Hepatocyte (in vitro differentiated cells): ENCODE results near the gene ADCY4. TPM values are rescaled to one million over a fixed set of nuclear protein-coding genes. Genes with fewer than 3 reads are reported as not detected.

ENCODE experiments used
- DNase-seq: peaks from one replicate; pipeline ENCODE4 v3.0.0-alpha.2; 2016; ENCODE audit warnings: low spot score
- H2AFZ ChIP-seq: fragments of 200-600 bp; sonication (generic); 2 replicates; pipeline ENCODE4 v1.6.0; 2016; ENCODE audit warnings: antibody characterized with exemption, mild to moderate bottlenecking
- H3K27ac ChIP-seq: fragments of 200-600 bp; sonication (generic); 2 replicates; pipeline ENCODE4 v1.5.1; 2016; ENCODE audit warnings: mild to moderate bottlenecking
- H3K27me3 ChIP-seq: fragments of 200-600 bp; sonication (generic); 2 replicates; pipeline ENCODE4 v1.6.1; 2016
- H3K36me3 ChIP-seq: fragments of 200-600 bp; sonication (generic); replicated peaks from 2 replicates; pipeline ENCODE4 v1.5.1; 2016; ENCODE audit warnings: low read depth; ENCODE audit not compliant: insufficient read depth
- H3K4me1 ChIP-seq: fragments of 200-600 bp; sonication (generic); 2 replicates; pipeline ENCODE4 v1.5.1; 2016; ENCODE audit warnings: mild to moderate bottlenecking, moderate library complexity; ENCODE audit not compliant: insufficient read depth
- H3K4me2 ChIP-seq: fragments of 200-600 bp; sonication (generic); 2 replicates; pipeline ENCODE4 v1.6.0; 2016
- H3K4me3 ChIP-seq: fragments of 200-600 bp; sonication (generic); 2 replicates; pipeline ENCODE4 v1.5.1; 2016; ENCODE audit warnings: mild to moderate bottlenecking
- H3K79me2 ChIP-seq: fragments of 200-600 bp; sonication (generic); 2 replicates; pipeline ENCODE4 v1.6.0; 2017; ENCODE audit warnings: mild to moderate bottlenecking
- H3K9me2 ChIP-seq: fragments of 200-600 bp; sonication (generic); replicated peaks from 2 replicates; pipeline ENCODE4 v1.6.0; 2017; ENCODE audit warnings: mild to moderate bottlenecking; ENCODE audit not compliant: insufficient read depth
- H3K9me3 ChIP-seq: fragments of 200-600 bp; sonication (generic); 2 replicates; pipeline ENCODE4 v1.5.1; 2016; ENCODE audit warnings: low read depth, mild to moderate bottlenecking
- H4K20me1 ChIP-seq: fragments of 200-600 bp; sonication (generic); 2 replicates; pipeline ENCODE4 v1.6.0; 2016; ENCODE audit warnings: mild to moderate bottlenecking; ENCODE audit not compliant: insufficient read depth, poor library complexity, severe bottlenecking
- CTCF ChIP-seq: fragments of 200-600 bp; sonication (generic); IDR thresholded peaks from 2 replicates; pipeline ENCODE4 v1.5.1; 2016; ENCODE audit warnings: antibody characterized with exemption, mild to moderate bottlenecking; ENCODE audit not compliant: poor library complexity
- EZH2 ChIP-seq: fragments of 200-600 bp; sonication (generic); IDR thresholded peaks from 2 replicates; pipeline ENCODE4 v1.6.1; 2016; ENCODE audit warnings: antibody characterized with exemption, mild to moderate bottlenecking, borderline replicate concordance
- EZH2phosphoT487 ChIP-seq: fragments of 200-600 bp; sonication (generic); IDR thresholded peaks from one replicate; pipeline ENCODE4 v1.6.1; 2018; ENCODE audit warnings: antibody characterized with exemption, mild to moderate bottlenecking, low read depth, moderate library complexity; ENCODE audit not compliant: unreplicated experiment, severe bottlenecking
- WGBS: methylation state at CpG from one replicate; pipeline ENCODE4 v1.1.6; 2016; ENCODE audit warnings: low lambda C conversion rate; ENCODE audit errors: missing lambda C conversion rate; 5-methylcytosine and 5-hydroxymethylcytosine counted together
- polyA plus RNA-seq: library from polyadenylated mRNA; unstranded; fragments of >200 nt; fragmentation: Nextera tagmentation; extraction: Ambion mirVana; gene quantifications from 2 replicates; pipeline ENCODE4 v1.2.1, GENCODE V29; 2016
- total RNA-seq: library from RNA; depleted of rRNA; stranded (reverse); fragments of >200 nt; gene quantifications from 2 replicates; pipeline ENCODE4 v1.2.3, GENCODE V29; 2014

Gene ADCY4
- total and polyA plus RNA-seq, 2 experiments from 2014 or later: 0.63 to 1.3 TPM

DNA sequence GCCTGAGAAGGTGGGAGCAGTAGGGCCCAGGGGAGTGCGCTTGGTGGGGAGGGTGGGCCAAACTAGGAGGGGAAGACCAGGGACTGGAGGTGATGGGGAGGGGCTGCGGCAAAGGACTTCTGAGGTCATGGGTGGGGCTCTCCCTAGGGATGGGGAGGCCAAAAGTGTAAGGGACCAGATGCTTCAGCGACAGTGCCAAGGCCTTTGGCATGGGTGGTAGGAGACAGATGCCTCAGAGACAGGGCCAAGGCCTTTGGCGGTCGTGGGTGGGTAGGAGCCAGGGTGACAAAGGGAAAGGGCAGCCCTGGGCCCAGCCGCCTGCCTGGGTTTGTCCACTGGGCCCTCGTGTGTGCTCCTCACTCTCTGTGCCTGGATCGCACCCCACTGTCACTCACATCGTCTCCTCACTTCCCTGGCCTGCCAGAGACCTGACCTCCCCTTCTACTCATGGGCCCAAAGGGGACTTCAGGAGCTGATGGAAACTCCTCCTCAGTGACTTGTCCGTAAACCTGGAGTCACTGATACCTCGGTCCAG lies 50.3 kb downstream of the ADCY4 start:
- no peak overlapping the region for H3K27ac ChIP-seq

GRCh38 chr14:24283796-24284460 lies 50.9 kb downstream of the ADCY4 start:
- Histone ChIP-seq H3K36me3 (no peaks in the 10 kb centered on the region), H2AFZ (no peak overlapping the region), H3K27ac (no peak overlapping the region), H3K79me2 (no peaks in the 10 kb centered on the region), H3K4me2 (no peak overlapping the region), H3K27me3 (no peaks in the 10 kb centered on the region), H3K9me3 (no peaks in the 10 kb centered on the region), H3K4me1 (no peaks in the 10 kb centered on the region), H3K9me2 (no peaks in the 10 kb centered on the region), H3K4me3 (no peak overlapping the region), H4K20me1 (no peaks in the 10 kb centered on the region)
- WGBS: 86% methylated on average over 5 of the region's 5 CpGs
- no peak for DNase-seq
- no peak for TF ChIP-seq CTCF
- no peak for TF ChIP-seq EZH2
- no peak for TF ChIP-seq EZH2phosphoT487

More for the DNA sequence above, 50.3 kb downstream of the ADCY4 start:
- Histone ChIP-seq H3K27me3 (no peaks in the 10 kb centered on the region), H3K79me2 (no peaks in the 10 kb centered on the region), H3K4me1 (no peaks in the 10 kb centered on the region), H3K36me3 (no peaks in the 10 kb centered on the region), H2AFZ (no peak overlapping the region), H4K20me1 (no peaks in the 10 kb centered on the region), H3K4me3 (no peak overlapping the region), H3K9me2 (no peaks in the 10 kb centered on the region), H3K9me3 (no peaks in the 10 kb centered on the region), H3K4me2 (no peak overlapping the region)
- 93% methylated on average over 11 of the region's 11 CpGs for WGBS
- no peak for DNase-seq
- TF ChIP-seq CTCF (no peak), EZH2phosphoT487 (no peak), EZH2 (no peak)

DNA sequence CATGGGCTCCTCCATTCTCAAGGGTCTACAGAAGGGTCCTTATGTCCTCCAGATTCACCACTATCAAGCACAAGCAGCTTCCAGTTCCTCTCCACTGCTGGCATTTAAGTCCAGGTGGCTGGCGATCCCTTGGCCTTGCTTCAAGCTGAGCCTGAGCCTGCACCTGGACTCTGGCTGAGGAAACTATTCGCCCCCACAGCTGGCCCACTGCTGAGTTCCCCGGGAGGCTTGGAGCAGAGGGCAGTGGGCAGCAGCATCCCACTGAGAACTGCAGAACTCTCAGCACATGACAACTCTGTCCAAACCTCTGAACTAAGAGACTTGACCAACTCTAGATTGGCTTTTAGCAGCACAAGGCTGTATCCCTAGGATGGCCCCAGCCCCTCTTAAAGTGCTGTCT lies 52.1 kb downstream of the ADCY4 start:
- Histone ChIP-seq H3K27ac (no peak overlapping the region), H3K9me2 (no peaks in the 10 kb centered on the region), H3K9me3 (no peaks in the 10 kb centered on the region), H3K36me3 (no peaks in the 10 kb centered on the region), H2AFZ (no peak overlapping the region), H3K4me2 (no peak overlapping the region), H3K4me1 (no peaks in the 10 kb centered on the region), H3K27me3 (no peaks in the 10 kb centered on the region), H4K20me1 (no peaks in the 10 kb centered on the region), H3K79me2 (no peaks in the 10 kb centered on the region), H3K4me3 (no peak overlapping the region)
- TF ChIP-seq EZH2 (no peak), CTCF (no peak), EZH2phosphoT487 (no peak)
- 86% methylated on average over 3 of the region's 3 CpGs for WGBS
- DNase-seq: no peak
